Hepatic stellate cell (primary cell): ENCODE results near the gene FRMD4A.
A peak's percentile ranks its signal among the peaks of the same experiment; 100 is the strongest.

Experiments
- DNase-seq: peaks from one replicate; pipeline ENCODE4 v3.0.0; 2011; ENCODE audit warnings: low spot score

Gene FRMD4A

DNA sequence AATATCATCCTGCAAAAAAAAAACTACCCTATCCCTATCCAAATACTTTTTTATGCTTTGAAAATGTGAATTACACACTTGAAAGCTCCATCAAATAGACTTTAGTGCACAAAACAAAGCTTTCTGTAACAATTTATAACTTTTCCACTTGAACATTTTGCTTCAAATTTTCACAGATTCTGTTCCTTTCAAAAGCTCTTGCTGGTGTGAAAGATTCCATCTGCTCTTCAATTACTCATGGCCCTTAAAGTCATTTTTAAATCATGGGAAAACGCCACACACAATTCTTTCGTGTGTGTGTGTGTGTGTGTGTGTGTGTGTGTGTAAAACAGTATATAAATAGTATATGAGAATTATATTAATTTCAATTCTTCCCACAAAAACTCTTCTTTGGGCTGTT is 576.4 kb downstream of the FRMD4A start:
- no peak for DNase-seq

- DNase-seq: no peak
These were observed 579.4 kb downstream of the FRMD4A start for GRCh38 chr10:13751191-13751764.

GRCh38 chr10:13750299-13751190 is 580.2 kb downstream of the FRMD4A start:
- no peak for DNase-seq

DNA sequence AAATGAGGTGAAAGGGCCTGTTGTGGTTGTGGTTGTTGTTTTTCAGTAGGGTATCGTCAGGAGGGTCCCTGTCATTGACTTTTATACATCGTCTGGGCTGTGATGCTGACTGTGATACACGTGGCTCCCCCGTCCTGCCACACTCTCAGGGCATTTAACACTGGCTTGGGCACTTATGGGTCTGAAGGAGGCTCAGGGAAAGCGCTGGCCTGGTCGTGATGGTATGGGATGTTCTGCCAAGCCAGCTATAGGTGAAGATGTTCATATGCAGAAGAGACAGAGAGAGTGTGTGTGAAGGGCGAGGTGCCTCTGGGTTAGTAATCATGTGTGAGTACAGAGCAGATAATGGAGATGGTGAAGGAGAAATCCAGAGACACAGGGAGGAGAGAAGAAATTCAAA is 585.5 kb downstream of the FRMD4A start:
- DNase-seq: no peak

DNA sequence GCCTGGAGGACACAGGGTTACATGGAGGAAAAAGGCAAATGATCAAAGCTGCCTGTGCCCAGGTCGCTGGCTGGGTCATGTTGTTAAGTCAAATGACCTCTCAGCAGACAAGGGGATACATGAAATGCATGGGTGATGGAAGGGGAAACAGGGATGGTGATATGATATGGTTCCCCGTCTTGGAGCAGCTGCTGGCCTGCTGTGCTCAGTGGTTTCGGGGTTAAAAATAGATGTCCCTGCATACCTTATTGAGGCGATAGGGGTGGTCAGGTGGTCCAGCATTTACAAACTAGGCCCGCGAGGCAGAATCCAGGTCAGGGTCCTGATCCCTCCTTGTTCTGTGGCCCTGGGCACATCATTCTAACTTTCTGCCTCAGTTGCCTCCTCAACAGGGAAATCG is 586.8 kb downstream of the FRMD4A start:
- no peak for DNase-seq

GRCh38 chr10:13743101-13743693 is 587.5 kb downstream of the FRMD4A start:
- no peak for DNase-seq

GRCh38 chr10:13741438-13741837 is 589.3 kb downstream of the FRMD4A start:
- DNase-seq: no peak

DNA sequence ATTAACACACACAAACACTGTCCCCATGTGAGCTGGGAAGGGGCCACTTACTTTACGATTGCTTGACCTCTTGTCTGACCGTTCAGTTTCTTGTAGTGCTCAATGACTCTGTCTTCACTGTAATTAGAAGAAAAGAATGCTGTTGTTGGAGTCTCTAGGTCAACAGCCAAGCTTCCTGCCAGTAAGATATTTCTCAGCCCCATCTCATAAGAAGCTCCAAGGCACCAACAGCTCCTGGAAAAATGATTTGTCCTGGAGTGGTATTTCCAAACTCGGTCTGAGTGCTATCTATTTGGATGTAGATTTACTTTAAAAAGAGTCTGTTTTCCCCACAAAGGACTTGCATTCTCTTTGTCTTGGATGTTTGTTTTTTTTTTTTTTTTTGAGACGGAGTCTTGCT is 590.3 kb downstream of the FRMD4A start:
- no peak for DNase-seq

GRCh38 chr10:13739183-13739582 is 591.5 kb downstream of the FRMD4A start:
- no peak for DNase-seq

DNA sequence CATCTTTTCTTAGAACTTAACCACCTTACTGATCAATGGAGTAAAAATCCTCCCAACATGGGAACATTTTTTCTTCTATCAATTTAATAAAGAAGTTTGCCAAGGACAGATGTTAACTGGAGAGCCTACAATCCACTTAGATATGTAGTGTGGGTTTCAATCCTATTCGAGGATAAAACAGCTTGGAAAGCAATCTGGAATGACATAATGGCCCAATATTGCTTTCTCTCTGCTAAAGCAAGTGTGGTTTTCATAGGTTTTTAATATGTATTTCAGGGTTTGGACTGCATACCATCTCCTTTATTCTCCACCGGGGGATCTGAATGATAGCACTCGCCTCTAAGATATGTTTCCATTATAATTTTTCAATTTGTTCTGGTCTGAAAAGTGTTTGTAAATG is 594.2 kb downstream of the FRMD4A start:
- DNase-seq: no peak

GRCh38 chr10:13734151-13734550 is 596.6 kb downstream of the FRMD4A start:
- DNase-seq: no peak

GRCh38 chr10:13733071-13733470 is 597.7 kb downstream of the FRMD4A start:
- DNase-seq: no peak

- DNase-seq: no peak
These were observed 598.3 kb downstream of the FRMD4A start for GRCh38 chr10:13732465-13732881.

DNA sequence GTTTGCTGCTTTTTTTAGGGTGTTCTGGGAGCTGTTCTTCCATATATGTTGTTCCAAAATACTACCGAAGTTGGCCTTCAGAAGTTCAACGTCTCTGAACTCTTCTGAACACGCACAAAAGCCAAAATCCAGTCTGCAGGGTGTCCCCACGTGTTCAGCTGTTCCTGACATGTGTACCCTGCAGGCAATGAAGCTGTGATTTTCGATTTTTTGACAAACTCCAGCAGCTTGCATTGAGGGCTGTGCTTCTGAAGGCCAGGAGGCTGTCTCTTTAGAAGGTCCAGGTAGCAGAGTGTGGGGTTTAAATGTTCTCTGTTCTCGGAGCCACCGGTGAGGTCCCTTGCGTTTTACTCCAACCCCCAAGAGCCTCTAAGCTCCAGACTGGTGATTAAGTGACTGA is 598.9 kb downstream of the FRMD4A start:
- no peak for DNase-seq

DNA sequence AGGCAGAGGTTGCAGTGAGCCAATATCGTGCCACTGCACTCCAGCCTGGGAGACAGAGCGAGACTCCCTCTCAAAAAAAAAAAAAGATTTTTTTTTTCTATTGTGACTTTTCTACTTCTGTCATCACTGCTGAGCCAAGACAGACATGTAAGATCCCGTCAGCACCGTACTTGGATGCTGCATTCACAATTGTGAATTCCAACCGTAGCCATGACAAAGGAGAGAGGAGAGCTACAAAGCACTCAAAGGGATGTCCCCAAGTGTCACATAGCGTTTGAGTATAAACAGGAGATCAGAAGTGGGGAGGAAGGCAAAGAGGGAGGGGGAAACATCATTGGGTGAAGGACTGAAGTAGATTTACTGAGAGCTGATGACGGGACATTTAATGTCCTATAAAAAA is 599.8 kb downstream of the FRMD4A start:
- no peak for DNase-seq

DNA sequence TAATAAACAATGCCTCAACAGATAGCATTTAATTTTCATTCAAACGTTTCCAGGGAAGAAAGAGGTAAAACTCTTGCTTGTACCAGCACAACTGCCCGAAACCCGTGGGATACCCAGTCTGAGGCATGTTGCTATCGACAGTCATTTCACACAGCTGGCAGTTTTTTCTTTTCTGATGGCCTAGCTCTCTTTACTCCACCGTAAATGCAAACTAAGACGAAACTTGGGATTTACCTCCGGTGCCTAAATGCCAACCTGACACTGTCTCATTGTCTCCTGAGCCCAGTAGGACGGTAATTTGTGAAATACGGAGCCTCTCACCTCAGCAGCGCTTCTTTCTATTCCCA is 600.4 kb downstream of the FRMD4A start:
- DNase-seq: no peak

DNA sequence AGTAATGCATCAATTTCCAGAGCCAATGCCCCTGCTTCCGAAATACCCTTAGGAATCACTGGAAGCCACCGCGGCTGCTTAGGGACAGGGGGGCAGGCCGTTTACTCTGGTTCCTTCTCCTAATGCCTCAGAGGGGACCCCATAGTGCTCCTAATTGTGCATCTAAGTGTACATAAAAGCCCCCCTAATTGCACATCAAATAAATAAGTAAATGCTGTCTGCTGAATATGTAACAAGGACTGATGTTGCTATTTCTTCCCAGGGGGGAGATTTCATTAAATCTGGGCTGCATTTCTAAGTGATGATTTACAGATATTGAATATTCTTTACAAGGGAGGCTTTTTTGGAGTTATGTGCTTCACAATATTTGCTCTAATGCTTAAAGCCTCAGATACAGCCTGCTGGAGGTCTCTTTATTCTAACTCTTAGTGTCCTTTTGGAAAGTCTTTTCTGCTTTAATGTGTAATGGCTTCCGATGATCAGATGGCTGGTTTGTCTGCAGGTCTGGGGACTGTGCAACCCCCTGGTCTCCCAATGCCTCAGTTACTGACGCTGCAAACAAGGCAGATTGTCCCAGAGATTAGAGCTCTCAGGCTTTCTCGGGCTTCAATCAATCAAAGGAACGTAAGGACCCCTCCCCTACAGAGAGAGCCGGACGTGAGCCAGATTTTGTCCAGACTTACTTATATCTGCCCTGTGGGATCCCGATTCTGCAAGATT is 601.0 kb downstream of the FRMD4A start:
- DNase-seq: no peak

- DNase-seq: no peak
These were observed 601.7 kb downstream of the FRMD4A start for GRCh38 chr10:13728898-13729535.

- no peak for DNase-seq
These were observed 605.1 kb downstream of the FRMD4A start for GRCh38 chr10:13725594-13725993.

- no peak for DNase-seq
These were observed 606.2 kb downstream of the FRMD4A start for GRCh38 chr10:13724484-13724883.

- peak; percentile 26 for DNase-seq
These were observed 607.7 kb downstream of the FRMD4A start for GRCh38 chr10:13722747-13723653.
